ENCODE results near the gene FOXC2.

GRCh38 chr16:86517033-86517432, 49.6 kb upstream of the FOXC2 start:
- TF ChIP-seq CTCF (IDR thresholded peaks at IDR 0.05) (no peak), POLR2A (IDR thresholded peaks at IDR 0.05) (no peak), EP300 (IDR thresholded peaks at IDR 0.05) (no peak)

Data from suprapubic skin (tissue), 3 donors.